ENCODE measurements around the gene TESPA1.
"Not testable (repeated sequence)": the region's sequence is repeated elsewhere in the genome, so short reads cannot be mapped to it uniquely, and the experiment has no call there.

Gene TESPA1

GRCh38 chr12:54981796-54982195, 2.8 kb downstream of the TESPA1 start:
- peak in 1 of 2 donors; percentile 58 for DNase-seq

DNA sequence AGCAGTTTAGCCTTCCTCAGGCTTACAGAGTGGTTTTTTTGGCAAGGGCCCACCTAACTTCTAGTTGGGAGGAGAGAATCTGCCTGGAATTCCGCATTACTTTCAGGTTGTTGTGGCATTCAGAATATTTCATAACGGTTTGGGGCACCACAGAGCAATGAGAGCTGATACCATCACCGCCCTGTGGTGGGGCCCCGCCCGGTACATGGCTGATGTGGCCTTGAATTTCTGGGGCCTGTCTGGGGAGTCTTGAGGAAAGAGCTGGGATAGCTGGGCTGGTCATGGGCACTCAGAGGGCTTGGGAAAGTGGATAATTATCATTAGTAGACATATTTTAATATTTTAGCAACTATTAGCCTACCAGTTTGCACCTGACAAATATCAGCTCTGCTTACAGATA, 4.2 kb downstream of the TESPA1 start:
- peak in 1 of 2 donors; percentile 52 for DNase-seq

DNA sequence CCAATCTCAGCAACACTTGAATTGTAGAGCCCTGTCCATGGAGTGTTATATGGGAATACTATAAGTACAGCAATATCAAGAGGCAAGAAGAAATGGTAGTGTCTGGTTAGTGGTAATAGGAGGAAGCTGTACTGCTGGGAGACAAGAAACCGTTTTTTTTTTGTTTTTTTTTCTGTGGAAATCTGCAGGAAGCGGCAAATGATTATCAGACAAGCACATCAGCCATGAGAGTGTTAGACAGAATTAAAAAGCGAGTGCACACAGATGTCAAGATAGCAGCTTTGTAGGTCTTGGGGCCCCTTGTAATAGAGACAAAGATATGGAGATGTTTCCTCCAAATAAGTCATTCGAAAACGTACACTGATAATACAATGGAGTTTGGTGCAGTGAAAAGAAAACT, 6.7 kb downstream of the TESPA1 start:
- peak in 1 of 2 donors; percentile 44 for DNase-seq

DNA sequence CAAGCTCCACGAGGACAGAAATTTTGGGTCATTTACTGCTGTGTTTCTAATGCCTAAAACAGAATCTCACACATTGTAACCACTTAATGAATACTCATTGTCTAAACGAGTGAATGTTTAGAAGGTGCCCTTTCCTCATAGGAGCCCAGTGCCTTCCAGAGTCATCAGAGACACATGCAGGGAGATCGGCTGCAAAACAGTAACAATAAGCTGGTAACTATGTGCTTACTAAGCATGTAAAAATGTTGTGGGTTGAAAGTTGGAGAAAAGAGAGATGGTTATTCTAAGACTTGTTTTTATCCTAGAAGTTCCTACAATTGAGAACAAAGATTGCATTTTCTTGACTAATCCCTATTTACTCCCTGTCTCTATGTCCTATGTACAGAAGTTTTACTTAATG, 7.4 kb downstream of the TESPA1 start:
- DNase-seq: no peak

- no peak for DNase-seq
These were observed 8.7 kb downstream of the TESPA1 start for GRCh38 chr12:54975875-54976274.

DNA sequence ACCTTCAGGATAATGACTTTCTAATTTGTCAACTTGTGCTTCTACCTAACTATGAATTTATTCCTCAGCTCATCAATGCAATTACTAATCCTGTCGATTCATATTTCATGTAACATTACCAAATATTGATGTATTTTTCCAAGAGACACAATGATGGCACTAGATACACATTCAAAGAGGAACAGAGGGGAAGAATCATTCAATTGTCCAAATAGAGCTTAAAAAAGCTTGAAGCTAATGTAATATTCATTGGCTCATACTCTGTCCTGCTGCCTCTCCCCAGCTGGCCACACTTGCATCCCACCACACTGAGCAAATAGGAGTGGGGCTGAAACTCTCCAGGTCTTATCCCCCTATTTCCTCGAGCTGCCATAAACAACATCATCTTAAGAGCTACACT, 9.3 kb downstream of the TESPA1 start:
- DNase-seq: no peak

DNA sequence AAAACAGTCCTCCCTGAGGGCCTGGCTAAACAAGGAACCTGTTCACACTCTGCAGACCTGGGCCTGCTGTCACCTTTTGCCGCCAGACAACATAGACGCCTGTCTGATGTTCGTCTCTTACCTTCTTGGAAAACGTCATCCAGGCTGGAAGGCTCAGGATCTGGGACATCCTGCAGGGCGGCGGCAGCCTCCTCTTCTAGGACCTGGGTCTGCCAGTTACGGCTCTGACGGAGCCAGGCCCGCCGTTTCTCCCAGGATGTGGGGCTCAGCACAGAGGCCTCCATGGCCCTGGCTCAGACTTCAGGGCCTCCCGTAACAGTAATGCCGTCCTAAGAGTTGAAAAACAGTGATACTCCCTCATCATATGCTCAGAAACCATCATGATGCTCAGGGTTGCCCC, 10.3 kb downstream of the TESPA1 start:
- no peak for DNase-seq

DNA sequence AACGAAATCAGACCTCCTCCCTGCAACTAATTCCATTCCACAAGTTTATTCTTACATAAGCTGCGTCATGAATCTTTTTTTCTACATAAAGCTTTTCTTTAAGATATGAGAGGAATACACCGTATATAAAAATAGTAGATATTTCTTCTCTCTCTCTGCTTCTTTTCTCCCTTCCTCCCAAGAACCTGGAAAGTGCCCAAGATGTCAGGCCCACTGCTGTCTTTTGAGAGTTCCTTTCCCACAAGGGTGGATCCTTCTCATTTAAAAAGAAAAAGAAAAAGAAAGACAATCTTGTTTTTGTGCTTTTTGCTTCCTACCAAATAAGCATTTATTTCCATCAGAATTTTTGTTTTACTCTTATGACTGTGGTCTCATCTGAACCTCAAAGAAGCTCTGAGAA, 11.0 kb downstream of the TESPA1 start:
- DNase-seq: no peak

GRCh38 chr12:54970741-54971140, 13.8 kb downstream of the TESPA1 start:
- DNase-seq: no peak

- DNase-seq: peak in 1 of 2 donors; percentile 38
These were observed 16.3 kb downstream of the TESPA1 start for GRCh38 chr12:54968181-54968730.

DNA sequence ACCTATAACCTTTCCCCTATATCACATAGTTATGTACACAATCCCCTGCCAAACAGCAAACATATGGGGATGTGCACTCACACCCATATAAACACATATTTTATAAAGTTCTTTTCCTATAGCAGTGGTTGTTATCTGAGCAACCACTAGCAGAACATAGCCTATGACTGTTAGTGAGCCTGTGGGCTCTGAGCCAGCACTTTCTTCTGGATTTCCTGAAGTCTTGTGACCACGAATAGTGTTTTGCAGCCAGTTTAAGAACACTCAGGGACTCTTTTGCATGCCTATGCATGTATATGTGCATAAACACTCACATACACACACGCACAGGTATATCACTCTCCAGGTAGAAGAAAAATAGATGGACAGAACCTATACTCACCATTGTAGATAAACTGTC, 17.1 kb downstream of the TESPA1 start:
- DNase-seq: no peak

- DNase-seq: no peak
These were observed 23.4 kb downstream of the TESPA1 start for GRCh38 chr12:54961190-54961589.

- no peak for DNase-seq
These were observed 25.1 kb downstream of the TESPA1 start for GRCh38 chr12:54959291-54960018.

- peak; percentile 59 to 77 for DNase-seq
These were observed 26.4 kb downstream of the TESPA1 start for GRCh38 chr12:54958048-54958658.

DNA sequence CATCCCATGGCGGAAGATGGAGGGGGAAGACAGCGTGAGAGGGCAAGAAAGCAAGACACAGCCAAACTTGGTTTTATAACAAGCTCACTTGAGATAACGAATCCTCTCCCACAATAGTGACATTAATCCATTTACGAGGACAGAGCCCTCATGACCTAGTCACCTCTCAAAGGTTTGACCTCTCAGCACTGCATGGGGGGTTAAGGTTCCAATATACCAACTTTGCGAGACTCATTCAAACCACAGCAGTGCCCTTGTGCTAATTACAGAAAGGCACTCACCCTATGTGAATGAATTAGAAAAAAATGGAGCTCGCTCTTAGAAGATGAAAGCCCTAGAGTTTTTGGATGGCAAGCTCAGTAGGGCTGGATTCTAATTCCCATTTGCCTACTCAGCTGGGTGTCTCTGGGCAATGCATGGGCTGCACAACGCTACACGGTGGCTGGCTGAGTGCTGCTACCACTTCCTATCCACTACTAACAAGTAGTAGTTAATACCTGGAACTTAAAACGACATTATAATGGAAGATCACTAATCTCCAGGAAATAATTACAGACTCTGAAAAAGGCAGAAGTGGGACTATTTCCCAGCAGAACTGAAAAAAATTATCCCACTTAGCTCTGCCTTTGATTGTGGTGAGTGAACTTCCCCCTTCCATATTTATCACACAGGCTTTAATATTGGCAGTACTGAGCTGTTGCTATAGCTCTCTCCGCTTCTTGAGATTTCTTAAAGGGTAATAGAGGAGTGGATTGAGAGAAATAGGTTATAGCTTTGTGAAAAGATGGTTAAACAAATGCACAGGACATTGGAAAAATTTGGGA, 27.5 kb downstream of the TESPA1 start:
- DNase-seq: no peak

DNA sequence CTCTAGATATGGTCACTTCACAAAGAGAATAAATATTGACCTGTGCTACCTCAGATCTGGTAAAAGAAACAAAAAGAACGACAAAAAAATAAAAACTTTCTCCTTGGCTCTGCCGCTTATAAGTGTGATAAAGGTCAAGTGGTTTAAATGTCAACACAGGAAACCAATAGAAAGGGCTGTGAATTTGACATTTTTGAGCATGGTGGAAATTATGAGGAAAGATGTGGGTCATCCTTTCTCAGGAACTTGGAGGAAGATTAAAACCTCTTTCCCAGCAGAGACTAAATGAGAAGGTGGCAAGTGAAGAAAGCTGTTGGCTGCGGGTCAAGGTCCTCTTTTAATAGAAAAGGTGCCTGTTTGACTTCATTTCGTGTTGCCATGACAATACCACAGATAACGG, 28.2 kb downstream of the TESPA1 start:
- peak in 1 of 2 donors; percentile 35 for DNase-seq

DNA sequence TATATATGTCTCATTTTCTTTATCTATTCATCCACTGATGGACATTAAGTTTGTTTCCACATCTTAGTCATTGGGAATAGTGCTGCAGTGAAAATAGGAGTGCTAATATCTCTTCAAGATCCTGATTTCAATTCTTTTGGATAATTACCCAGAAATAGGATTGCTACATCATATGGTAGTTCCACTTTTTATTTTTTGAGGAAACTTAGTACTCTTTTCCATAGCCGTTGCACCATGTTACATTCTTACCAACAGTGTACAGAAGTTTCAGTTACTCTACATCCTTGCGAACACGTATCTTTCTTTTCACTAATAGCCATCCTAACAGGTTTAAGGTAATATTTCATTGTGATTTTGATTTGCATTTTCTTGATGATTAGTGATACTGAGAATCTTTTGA, 29.8 kb downstream of the TESPA1 start:
- no peak for DNase-seq

GRCh38 chr12:54954228-54954627, 30.3 kb downstream of the TESPA1 start:
- DNase-seq: no peak

GRCh38 chr12:54950071-54950727, 34.4 kb downstream of the TESPA1 start:
- no peak for DNase-seq

DNA sequence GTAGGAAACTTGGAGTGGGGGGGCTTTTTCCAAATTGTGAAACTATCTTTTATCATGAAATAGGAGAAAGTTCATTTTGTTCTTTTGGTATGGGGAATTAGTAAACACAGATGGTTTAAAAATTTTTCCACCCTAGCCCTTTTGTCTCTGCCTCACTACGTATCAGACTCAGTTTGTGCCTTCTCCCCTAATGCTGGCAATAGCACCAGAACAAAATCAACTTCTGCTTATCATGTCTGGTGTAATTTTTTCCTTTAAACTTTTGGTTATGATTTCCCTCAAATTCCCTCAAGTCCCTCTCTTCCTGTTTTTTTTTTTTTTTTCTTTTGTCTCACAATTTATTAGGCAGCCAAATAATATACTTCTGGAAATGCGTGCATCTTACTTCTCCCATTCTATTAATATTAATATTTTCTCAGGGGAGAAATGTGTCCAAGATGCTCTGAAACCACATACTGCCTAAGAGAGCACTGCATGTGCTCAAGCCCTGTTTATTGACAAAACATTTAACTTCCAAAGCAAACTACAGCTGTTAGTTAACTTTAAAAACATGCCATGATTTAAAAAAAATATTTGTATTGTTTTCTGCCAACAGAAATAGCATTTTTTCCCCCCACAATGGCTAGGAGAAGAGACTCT, 35.4 kb downstream of the TESPA1 start:
- DNase-seq: no peak

DNA sequence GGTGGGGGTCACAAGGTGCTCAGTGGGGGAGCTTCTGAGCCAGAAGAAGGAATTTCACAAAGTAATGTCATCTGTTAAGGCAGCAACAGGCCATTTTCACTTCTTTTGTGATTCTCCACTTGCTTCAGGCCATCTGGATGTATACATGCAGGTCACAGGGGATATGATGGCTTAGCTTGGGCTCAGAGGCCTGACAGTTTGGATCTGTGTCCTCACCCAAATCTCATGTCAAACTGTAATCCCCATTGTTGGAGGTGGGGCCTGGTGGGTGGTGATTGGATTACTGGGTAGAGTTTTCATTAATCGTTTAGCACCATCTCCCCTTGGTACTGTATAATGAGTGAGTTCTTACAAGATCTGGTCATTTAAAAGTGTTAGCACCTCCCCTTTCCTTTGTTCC, 36.4 kb downstream of the TESPA1 start:
- no peak for DNase-seq

DNA sequence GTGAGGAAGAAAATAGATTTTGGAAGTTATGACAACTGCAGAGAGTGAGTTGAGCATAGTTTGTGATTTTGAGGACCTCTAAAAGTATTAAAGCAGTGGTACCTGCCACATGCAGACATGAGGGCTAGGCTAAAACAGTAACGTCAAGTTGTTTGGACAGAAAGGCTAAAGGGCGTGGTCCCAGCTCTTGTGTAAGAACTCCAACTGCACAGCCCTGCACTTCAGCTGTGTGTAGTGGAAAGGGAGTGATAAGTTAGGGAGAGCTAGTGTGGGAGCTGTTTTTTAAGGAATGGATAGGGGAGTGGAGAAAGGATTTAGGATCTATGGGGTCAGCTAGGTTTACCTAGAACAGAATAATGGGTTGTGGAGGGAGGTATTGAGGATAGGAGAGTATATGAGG, 39.5 kb downstream of the TESPA1 start:
- no peak for DNase-seq

- not testable (repeated sequence) for DNase-seq
These were observed 41.3 kb downstream of the TESPA1 start for GRCh38 chr12:54943292-54943691.
